Posterior vena cava (tissue), 2 donors: ENCODE measurements around the gene SLC4A2. TPM values are rescaled to one million over a fixed set of nuclear protein-coding genes. Genes with fewer than 3 reads are reported as not detected.

Experiments used
- DNase-seq: peaks from one replicate; pipeline ENCODE4 v3.0.0-alpha.2; 2020; ENCODE audit warnings: low spot score
- intact Hi-C, 2 donors: fragments of 100-400 bp; cut with DNase I; formaldehyde crosslinking; loops; one replicate each; pipeline versions ENCODE4 v1.14.1 to v1.14.2; 2022 to 2023
- total RNA-seq, 2 donors: library from RNA; stranded (reverse); fragmentation: NEBNext Ultra II Directional; extraction: Animal tissue kit (Norgen Biotek cat#: 25700); gene quantifications; one replicate each; pipeline ENCODE4 v1.2.1, GENCODE V29; 2021
- donor health status: DM: yes; HTN: yes; CAD: no.
- donor health status: DM: yes; HTN: yes; CAD: no.

SLC4A2 gene
- total RNA-seq, 2 donors from 2014 or later = 105 to 212 TPM

GRCh38 chr7:151074817-151075661 lies 15.7 kb downstream of the SLC4A2 start:
- DNase-seq = no peak
- intact Hi-C loops = no loop called here

DNA sequence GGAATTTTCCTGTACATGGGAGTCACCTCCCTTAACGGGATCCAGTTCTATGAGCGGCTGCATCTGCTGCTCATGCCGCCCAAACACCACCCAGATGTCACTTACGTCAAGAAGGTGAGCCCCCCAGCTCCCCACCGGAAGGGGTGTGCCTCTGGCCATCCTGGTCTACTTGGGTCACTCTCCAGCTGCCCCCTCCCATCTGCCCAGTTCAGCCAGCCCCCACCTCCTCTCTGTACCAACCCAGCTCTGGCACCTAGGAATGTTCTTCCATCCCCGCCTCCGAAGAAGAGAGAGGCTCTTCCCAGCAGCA lies 16.2 kb downstream of the SLC4A2 start:
- DNase-seq = no peak
- intact Hi-C loops = no loop called here

DNA sequence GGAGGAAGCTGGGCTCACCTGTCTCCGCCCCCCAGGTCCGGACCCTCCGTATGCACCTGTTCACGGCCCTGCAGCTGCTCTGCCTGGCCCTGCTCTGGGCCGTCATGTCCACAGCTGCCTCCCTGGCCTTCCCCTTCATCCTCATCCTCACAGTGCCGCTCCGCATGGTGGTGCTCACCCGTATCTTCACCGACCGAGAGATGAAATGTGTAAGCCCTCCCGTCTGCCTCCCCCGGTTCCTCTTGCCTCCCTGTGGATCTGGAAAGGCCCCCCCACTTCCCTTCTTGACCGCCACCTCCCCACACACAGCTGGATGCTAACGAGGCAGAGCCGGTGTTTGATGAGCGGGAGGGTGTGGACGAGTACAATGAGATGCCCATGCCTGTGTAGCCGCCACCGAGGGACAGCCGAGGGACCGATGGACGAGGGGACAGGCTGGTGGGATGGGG lies 16.6 kb downstream of the SLC4A2 start:
- no peak for DNase-seq
- intact Hi-C loops = no loop called here

- no peak for DNase-seq
- intact Hi-C loops = no loop called here
Observed at GRCh38 chr7:151076863-151077704, 17.7 kb downstream of the SLC4A2 start.

DNA sequence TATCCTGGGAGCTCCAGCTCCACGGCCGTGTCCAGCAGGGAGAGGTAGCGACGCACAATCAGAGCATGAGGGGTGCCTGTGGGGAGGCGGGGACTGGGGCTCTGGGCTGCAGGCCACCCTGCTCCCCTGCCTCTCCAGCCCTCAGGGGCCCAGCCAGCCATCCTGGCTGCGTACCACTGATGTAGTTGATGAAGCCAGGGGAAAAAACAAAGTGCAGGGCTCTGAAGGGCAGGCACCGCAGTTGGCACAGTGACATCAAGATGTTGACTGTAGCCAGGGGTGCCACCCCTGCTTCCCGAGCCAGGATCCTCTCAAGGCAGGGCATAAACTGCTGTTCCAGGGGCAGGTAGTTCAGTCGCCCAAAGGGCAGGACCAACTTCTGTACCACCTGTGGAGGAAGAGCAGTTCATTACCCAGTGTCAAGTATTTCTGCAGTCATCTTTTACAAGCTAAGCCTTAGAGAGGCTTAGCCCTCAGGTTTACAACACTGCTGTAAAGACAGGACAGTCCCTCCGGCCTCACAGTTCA lies 18.4 kb downstream of the SLC4A2 start:
- intact Hi-C loops = no loop called here
- DNase-seq = no peak

DNA sequence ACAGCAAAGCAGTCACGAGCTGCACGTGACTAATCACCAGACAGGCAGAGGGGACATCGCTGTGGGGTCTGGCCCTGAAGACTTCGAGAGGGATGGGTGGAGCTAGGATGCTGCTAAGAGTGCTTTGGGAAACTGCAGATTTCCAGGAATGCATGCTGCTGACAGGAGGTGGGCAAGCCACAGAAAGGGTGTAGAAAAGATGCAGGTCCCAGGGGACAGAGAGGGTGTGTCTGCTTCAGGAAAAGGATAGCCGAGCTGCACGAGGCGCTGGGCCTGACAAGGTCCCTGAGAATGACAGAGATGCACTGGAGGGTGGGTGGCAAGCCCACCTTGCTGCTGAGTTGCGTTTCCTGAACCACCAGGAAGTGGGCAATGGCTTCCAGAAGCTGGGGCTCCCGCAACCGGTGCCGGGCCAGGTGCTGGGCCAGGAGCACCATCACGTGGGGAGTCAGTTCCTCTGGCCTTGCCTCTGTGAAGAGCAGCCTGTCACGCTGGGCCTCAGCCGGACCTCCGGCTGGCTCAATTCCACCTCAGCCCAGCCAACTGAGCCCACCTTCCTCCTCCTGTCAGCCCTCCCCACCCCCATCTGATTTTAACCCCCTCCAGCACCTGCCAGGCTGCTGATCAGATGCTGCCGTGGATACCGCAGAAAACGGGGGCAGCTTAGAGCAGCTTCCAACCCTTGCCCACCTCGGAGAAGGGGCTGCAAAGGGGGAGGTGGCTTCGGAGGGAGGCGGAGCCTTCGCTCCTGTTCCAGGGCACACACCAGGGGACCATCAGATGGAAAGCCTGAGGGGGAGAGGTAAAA lies 19.0 kb downstream of the SLC4A2 start:
- no peak for DNase-seq
- intact Hi-C loops = no loop called here

DNA sequence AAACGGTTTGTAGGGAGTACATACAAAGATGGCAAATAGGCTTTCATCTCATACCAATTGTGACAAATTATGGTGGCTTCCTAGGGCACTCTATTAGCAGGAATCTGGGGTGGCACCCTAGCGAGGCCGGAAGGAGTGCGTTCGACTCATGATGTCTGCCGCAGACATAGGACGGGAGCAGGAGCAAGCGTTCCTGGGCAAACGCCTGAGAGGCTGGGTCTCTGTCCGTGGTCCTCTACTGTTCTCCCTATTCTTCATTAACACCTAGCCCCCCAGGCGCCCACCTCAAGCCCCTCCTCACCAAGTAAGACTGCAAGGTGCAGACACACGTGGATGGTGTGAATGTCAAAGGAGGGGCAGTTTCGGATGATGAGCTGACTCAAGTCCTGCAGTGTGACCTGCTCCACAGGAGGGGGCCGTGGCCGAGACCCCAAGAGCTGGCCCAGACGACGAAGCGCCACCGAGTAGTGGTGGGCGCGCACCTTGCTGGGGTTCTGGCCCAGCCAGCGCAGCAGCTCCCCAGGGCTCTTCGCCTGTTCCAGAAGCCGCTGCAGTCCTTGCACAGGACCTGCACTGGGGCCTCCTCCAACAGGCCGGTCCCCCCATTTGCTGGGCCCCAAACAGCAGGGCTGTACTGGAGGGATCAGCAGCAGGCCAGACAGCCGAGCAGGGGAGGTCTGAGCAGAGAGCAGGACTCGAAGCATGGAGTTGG lies 20.0 kb downstream of the SLC4A2 start:
- intact Hi-C loops = no loop called here
- no peak for DNase-seq

DNA sequence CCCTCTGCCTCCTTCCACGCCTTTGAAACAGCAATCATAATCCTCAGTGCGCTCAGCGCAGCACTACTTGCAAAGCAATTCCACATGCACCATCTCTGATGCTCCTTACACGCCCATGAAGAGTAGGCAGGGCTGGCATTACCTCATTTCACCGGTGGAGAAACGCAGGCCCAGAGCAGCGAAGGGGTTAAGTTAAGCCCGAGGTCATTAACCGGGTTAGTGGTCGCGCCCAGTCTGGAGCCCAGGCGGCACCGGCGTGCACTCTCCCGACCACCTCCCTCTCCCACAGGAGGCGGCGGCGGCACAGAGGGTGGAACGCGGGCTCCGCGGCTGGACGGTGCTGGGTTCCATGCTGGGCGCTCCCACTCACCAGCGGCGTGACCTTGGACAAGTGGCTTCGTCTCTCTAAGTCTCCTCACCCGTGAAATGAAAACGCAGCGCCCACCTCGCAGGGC lies 20.7 kb downstream of the SLC4A2 start:
- no peak for DNase-seq
- intact Hi-C loops = no loop called here

DNA sequence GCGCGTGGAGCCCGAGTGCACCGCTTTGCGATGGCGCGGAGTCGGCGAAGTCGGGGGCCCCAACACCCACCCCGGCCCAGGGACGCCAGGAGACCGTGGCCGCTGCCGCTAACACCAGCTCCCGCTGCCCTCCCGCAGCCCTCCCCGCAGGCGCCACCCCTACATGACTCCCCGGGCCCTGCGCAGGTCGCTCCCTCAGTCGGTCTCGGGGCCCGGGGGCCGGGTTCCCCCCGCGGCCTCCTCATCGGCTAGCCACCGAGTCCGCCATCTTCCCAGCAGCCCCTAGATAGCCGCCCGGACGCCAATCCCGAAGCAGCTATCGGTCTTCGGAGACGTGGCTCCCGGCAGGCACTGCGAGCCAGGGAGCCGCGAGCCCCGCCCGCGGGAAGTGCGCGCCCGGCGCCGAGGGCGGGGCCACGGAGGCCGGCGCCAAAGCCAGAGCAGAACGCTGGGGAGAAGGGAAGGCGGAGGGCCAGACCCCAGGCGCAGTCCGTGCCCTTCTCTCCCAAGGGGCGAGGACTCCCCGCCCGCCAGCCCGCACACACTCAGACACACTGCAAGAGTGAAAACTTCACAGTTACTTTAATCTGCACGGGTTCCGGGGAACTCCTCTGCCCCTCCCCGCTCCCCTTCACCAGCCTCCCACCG lies 21.3 kb downstream of the SLC4A2 start, which contains the start of gene FASTK:
Gene FASTK, minus strand, starts transcription at position 288 of the 648 bp plus-strand sequence. Its CDS starts 43 bp downstream, at position 245.
- intact Hi-C loops = no loop called here
- DNase-seq = peak; percentile 97

- intact Hi-C loops = no loop called here
- no peak for DNase-seq
Observed at GRCh38 chr7:151081170-151082101, 22.0 kb downstream of the SLC4A2 start.

DNA sequence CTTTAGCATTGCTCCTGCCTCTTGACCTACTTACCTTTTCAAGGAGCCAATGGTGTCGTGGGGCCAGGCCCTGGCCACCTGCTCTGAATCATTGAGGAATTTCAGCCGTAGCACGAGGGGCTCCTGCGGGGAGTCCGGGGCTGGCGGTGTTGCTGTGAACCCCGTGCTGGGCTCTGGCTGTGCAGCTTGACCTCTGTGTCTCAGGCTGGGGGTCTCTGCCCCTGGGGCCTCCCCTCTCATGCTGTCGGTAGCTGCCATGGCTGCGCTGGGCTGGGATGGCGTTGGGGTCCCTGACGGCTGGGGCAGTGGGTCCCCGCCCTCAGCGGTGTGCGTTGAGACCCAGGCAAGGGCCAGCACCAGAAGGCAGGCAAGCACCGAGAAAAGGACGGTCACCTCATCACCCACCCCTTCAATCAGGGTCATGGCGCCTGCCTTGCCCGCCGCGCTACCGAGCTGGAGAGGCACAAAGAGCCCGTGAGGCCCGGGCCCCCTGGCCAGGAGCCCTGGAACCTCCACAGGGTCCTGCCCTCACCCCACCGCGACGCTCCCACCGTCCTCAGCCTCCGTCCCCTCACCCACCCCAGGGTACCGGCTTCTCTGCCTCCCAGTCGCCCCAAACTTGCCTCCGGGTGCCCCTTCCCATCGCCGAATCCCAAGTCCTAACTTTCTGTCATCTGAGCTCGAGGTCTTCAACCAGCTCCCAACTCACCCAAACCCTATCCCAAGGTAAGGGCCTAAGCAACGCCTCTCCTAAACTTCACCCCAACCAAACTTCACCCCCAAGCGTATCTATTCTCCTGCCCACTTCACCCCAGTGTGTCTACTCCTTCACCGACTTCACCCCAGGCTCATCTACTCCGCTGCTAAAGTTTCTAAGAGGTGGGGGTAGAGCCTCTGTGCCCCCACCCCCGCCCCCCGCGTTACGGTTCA lies 23.0 kb downstream of the SLC4A2 start:
- intact Hi-C loops = no loop called here
- no peak for DNase-seq

- intact Hi-C loops = no loop called here
- DNase-seq = peak; percentile 94
Observed at GRCh38 chr7:151083071-151083823, 23.9 kb downstream of the SLC4A2 start, which contains the start of gene TMUB1. TSS of gene TMUB1 (minus strand) at chr7:151083493. CDS start at chr7:151082563, 930 bp downstream.

- intact Hi-C loops = no loop called here
- no peak for DNase-seq
Observed at GRCh38 chr7:151083824-151084160, 24.4 kb downstream of the SLC4A2 start.

- intact Hi-C loops = no loop called here
- no peak for DNase-seq
Observed at GRCh38 chr7:151085329-151085690, 25.9 kb downstream of the SLC4A2 start.
